Ishikawa (cell line): ENCODE results near the gene PRKCE.

ENCODE experiments used
- CEBPB ChIP-seq: IDR thresholded peaks from 2 replicates; pipeline ENCODE4 v1.6.1; 2012
- CREB1 ChIP-seq: IDR thresholded peaks from 2 replicates; pipeline ENCODE4 v1.6.1; 2012; ENCODE audit warnings: low read depth
- EGR1 ChIP-seq: IDR thresholded peaks from 2 replicates; pipeline ENCODE4 v1.6.1; 2012
- EP300 ChIP-seq: IDR thresholded peaks from 2 replicates; pipeline ENCODE4 v1.6.1; 2012; ENCODE audit warnings: borderline replicate concordance
- FOXM1 ChIP-seq: IDR thresholded peaks from 2 replicates; pipeline ENCODE4 v1.6.1; 2012; ENCODE audit warnings: low read depth, borderline replicate concordance
- MAX ChIP-seq: IDR thresholded peaks from 2 replicates; pipeline ENCODE4 v1.6.1; 2012
- NFIC ChIP-seq: IDR thresholded peaks from 2 replicates; pipeline ENCODE4 v1.6.1; 2012
- RAD21 ChIP-seq: IDR thresholded peaks from 2 replicates; pipeline ENCODE4 v1.6.1; 2012; ENCODE audit warnings: low read depth
- REST ChIP-seq: IDR thresholded peaks from 2 replicates; pipeline ENCODE4 v1.6.1; 2012; ENCODE audit warnings: low read depth, mild to moderate bottlenecking
- TAF1 ChIP-seq: IDR thresholded peaks from 2 replicates; pipeline ENCODE4 v1.6.1; 2012; ENCODE audit warnings: low read depth, mild to moderate bottlenecking
- TCF12 ChIP-seq: IDR thresholded peaks from 2 replicates; pipeline ENCODE4 v1.6.1; 2012; ENCODE audit warnings: low read depth
- TEAD4 ChIP-seq: IDR thresholded peaks from 2 replicates; pipeline ENCODE4 v1.6.1; 2012
- USF1 ChIP-seq: IDR thresholded peaks from 2 replicates; pipeline ENCODE4 v1.6.1; 2012
- YY1 ChIP-seq: IDR thresholded peaks from 2 replicates; pipeline ENCODE4 v1.6.1; 2012; ENCODE audit warnings: low read depth
- ZBTB7A ChIP-seq: IDR thresholded peaks from 2 replicates; pipeline ENCODE4 v1.6.1; 2012; ENCODE audit warnings: low read depth

Gene PRKCE

GRCh38 chr2:46225150-46225625, 573.7 kb downstream of the PRKCE start:
- TF ChIP-seq EP300 (no peak), RAD21 (no peak), CEBPB (0 out of 2 replicates have a peak, but pooled peaks have one; percentile 13), REST (no peak), USF1 (no peak), NFIC (no peak), TEAD4 (no peak), CREB1 (no peak)

GRCh38 chr2:46225730-46226129, 574.3 kb downstream of the PRKCE start:
- TF ChIP-seq USF1 (no peak), CEBPB (no peak), REST (no peak), FOXM1 (no peak), CREB1 (no peak), ZBTB7A (no peak), EGR1 (no peak), YY1 (no peak), TCF12 (no peak), TEAD4 (no peak), RAD21 (no peak), TAF1 (no peak), EP300 (no peak), MAX (no peak)

GRCh38 chr2:46226620-46227019, 575.1 kb downstream of the PRKCE start:
- TF ChIP-seq EGR1: no peak
- no peak for TF ChIP-seq NFIC
- TF ChIP-seq FOXM1: no peak
- TF ChIP-seq TAF1: no peak

- TF ChIP-seq REST (no peak), MAX (no peak), ZBTB7A (no peak), EP300 (no peak), FOXM1 (no peak), TCF12 (no peak), YY1 (no peak), RAD21 (no peak), USF1 (no peak), TEAD4 (no peak), NFIC (no peak), CREB1 (no peak), TAF1 (no peak), EGR1 (no peak), CEBPB (no peak)
Measured at GRCh38 chr2:46227022-46227421, 575.5 kb downstream of the PRKCE start.
